NCI-H2107 treated with DMSO at 0.1 percent for 48 hours (cell line): ENCODE data around the gene PIGC.
A peak's percentile ranks its signal among the peaks of the same experiment; 100 is the strongest.

Source experiments
- DNase-seq: peaks from one replicate; lab custom pipeline; 2025; ENCODE audit not compliant: unreplicated experiment; lab: John Stamatoyannopoulos, UW

Gene PIGC

GRCh38 chr1:172431204-172431603 is 12.7 kb downstream of the PIGC start:
- no peak for DNase-seq

- DNase-seq = no peak
Measured at GRCh38 chr1:172430128-172430454, 13.8 kb downstream of the PIGC start.

GRCh38 chr1:172429331-172430127 is 14.3 kb downstream of the PIGC start:
- DNase-seq = peak; percentile 45

- DNase-seq = no peak
Measured at GRCh38 chr1:172427191-172427590, 16.7 kb downstream of the PIGC start.

GRCh38 chr1:172425339-172425738 is 18.5 kb downstream of the PIGC start:
- no peak for DNase-seq

GRCh38 chr1:172423336-172423735 is 20.5 kb downstream of the PIGC start:
- DNase-seq = no peak

- no peak for DNase-seq
Measured at GRCh38 chr1:172421974-172422604, 21.8 kb downstream of the PIGC start.

- no peak for DNase-seq
Measured at GRCh38 chr1:172420385-172420784, 23.5 kb downstream of the PIGC start, which contains the start of gene C1orf105. TSS of gene C1orf105 (plus strand) at chr1:172420685. CDS start at chr1:172420886, 201 bp downstream.

- no peak for DNase-seq
Measured at GRCh38 chr1:172417557-172417956, 26.3 kb downstream of the PIGC start.

GRCh38 chr1:172416496-172417035 is 27.3 kb downstream of the PIGC start:
- no peak for DNase-seq

GRCh38 chr1:172414331-172414730 is 29.5 kb downstream of the PIGC start:
- no peak for DNase-seq

- DNase-seq = no peak
Measured at GRCh38 chr1:172411791-172412338, 32.0 kb downstream of the PIGC start.

GRCh38 chr1:172410027-172410426 is 33.8 kb downstream of the PIGC start:
- DNase-seq = no peak

- DNase-seq = no peak
Measured at GRCh38 chr1:172408958-172409357, 34.9 kb downstream of the PIGC start.

- DNase-seq = no peak
Measured at GRCh38 chr1:172406968-172407367, 36.9 kb downstream of the PIGC start.

GRCh38 chr1:172405912-172406311 is 38.0 kb downstream of the PIGC start:
- no peak for DNase-seq

- no peak for DNase-seq
Measured at GRCh38 chr1:172404121-172404520, 39.7 kb downstream of the PIGC start.

- DNase-seq = no peak
Measured at GRCh38 chr1:172402878-172403569, 40.8 kb downstream of the PIGC start.

GRCh38 chr1:172401892-172402291 is 42.0 kb downstream of the PIGC start:
- DNase-seq = no peak

GRCh38 chr1:172401477-172401876 is 42.4 kb downstream of the PIGC start:
- no peak for DNase-seq

GRCh38 chr1:172400722-172401105 is 43.2 kb downstream of the PIGC start:
- no peak for DNase-seq
